HG02981 (cell line): ENCODE results near the gene RBM27.
"Not testable (repeated sequence)": the region's sequence is repeated elsewhere in the genome, so short reads cannot be mapped to it uniquely, and the experiment has no call there.

Experiments
- ATAC-seq: cut with Tn5 transposase; IDR thresholded peaks from one replicate; pipeline ENCODE4 v1.9.1; 2021; ENCODE audit warnings: mild to moderate bottlenecking, moderate library complexity; ENCODE audit not compliant: unreplicated experiment

The RBM27 gene, protein sequence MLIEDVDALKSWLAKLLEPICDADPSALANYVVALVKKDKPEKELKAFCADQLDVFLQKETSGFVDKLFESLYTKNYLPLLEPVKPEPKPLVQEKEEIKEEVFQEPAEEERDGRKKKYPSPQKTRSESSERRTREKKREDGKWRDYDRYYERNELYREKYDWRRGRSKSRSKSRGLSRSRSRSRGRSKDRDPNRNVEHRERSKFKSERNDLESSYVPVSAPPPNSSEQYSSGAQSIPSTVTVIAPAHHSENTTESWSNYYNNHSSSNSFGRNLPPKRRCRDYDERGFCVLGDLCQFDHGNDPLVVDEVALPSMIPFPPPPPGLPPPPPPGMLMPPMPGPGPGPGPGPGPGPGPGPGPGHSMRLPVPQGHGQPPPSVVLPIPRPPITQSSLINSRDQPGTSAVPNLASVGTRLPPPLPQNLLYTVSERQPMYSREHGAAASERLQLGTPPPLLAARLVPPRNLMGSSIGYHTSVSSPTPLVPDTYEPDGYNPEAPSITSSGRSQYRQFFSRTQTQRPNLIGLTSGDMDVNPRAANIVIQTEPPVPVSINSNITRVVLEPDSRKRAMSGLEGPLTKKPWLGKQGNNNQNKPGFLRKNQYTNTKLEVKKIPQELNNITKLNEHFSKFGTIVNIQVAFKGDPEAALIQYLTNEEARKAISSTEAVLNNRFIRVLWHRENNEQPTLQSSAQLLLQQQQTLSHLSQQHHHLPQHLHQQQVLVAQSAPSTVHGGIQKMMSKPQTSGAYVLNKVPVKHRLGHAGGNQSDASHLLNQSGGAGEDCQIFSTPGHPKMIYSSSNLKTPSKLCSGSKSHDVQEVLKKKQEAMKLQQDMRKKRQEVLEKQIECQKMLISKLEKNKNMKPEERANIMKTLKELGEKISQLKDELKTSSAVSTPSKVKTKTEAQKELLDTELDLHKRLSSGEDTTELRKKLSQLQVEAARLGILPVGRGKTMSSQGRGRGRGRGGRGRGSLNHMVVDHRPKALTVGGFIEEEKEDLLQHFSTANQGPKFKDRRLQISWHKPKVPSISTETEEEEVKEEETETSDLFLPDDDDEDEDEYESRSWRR

DNA sequence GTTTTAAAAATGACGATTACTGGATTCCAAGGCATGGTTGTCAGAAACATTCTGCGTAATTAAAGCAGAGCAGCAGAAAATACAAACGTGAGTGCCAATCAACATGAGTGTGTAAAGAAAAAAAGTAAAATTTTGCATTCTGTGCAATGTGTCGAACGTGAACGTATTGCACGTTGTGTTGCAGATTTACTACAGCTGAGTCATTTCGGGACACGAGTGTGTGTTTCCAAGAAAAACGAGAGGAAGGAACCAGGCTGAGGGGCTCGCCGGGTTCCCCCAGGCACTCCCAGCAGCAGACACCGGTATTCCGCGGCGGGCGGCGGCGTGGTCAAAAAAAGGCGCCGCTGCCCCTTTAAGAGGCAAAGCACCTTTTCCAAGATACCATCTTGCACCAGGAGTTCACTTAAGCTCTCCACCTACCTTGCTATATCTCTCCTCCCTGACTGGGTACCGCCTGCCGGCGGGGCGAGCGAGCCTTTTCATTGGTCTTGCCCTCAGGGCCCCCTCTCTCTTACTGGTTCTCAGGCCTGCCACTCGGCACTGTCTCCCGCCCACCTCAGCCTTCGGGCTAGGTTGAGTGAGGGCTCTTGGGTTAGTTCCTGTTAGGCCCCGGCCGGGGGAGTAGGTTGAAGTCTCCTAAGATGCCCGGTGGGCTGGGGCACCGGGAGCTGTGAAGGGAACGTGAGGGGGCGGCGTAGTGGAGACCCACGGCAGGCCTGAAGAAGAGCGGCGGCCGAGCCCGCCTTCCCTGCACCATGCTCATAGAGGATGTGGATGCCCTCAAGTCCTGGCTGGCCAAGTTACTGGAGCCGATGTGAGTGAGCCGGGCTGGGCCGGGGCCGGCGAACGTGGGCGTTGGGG, at the start of gene RBM27:
RBM27 (plus strand) TSS at position 595 of the 861 bp plus-strand sequence; CDS start at position 756, 161 bp downstream.
- ATAC-seq = peak; percentile 100

DNA sequence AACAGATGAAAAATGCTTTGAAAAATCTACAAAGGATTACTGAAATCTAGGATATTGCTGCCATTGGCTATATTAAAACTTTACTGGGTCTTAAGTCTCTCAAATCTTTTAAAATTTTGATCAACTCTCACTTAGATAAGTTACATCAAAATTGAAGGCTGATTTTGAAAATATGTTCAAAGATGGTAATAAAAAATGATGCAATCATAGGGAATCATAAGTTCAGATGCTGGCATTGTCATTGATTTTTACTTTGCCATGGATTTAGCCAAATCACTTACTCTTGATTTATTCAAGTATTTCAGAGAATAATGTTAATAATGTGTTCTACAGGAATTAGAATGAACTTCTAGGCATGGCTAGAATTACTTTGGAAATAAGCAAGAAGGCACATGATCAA, 45.1 kb upstream of the RBM27 start:
- ATAC-seq = no peak

DNA sequence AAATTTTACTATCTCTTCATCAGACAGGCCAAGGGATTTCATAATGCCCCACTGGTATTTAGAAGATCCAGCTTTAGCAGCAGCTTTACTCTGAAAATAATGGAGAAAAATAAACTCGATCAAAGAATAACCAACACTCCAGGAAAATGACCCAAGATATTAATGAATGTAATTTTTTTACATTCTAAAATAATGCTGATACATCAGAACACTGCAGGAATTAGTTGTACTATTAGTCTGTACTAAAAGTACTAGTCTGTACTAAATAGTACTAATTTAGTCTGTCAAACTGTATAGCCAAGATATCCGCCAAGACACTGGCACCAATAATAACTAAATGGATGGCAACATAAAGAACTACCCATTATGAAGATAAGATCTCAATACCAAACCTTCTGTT, 39.0 kb upstream of the RBM27 start:
- ATAC-seq = no peak

DNA sequence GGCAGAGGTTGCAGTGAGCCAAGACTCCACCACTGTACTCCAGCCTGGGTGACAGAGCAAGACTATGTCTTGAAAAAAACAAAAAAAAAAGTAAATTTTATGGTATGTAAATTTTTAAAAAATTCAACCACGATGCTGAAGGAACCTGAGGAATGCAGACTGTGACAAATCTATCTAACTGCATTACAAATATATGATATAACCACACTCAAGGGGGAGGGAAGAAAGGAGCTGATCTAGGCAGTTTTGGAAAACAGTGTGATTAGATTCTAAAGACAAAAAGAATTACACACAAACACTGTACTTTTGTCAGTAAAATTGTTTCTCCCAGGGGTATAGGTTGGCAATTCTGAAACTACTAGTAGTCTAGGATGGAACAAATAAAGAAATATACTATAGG, 37.9 kb upstream of the RBM27 start:
- ATAC-seq = no peak

DNA sequence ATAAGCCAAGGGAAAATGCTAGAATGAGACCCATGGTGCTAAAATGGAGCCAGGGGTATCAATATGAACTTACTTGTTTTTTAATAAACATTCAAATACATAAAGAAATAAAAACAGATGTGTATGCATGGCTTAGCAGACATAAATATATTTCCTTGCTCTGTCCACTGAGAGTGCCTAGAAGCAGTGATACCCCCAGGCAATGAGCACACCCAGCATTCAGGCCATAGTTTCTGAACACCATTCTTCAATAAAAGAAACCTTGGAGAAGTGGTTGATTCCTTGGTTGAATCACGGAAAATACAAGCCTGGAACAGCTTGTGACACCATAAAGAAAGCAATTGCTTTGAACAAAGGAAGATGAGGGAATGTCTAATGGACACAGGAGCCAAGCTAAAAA, 37.5 kb upstream of the RBM27 start:
- no peak for ATAC-seq

DNA sequence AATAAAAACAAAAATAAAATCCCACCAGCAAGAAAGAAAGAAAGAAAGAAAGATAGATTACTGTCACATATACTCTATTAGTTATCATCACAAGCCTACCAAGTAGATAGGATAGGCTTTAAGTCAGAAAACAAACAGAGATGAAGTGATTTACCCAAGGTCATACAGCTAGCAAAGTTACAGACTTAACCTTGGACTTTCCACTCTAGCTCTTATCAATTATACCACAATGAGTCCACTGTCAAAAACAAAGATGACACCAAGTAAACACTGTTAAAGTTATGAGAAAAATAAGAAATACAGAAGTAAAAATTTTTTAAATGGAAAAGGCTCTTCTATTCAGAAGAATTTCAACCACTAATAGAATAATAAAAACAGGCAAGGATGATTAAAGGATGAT, 34.3 kb upstream of the RBM27 start:
- no peak for ATAC-seq

DNA sequence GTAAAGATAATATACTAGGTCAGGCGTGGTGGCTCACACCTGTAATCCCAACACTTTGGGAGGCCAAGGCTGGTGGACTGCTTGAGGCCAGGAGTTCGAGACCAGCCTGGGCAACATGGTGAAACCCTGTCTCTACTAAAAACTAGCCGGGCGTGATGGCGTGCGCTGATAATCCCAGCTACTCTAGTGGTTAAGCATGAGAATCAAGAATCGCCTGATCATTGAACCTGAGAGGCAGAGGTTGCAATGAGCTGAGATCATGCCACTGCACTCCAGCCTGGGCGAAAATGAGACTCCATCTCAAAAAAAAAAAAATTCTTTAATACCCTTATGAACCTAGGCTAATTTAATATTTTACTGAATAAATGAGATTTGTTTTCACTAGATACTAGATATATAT, 30.4 kb upstream of the RBM27 start:
- ATAC-seq = peak; percentile 62

DNA sequence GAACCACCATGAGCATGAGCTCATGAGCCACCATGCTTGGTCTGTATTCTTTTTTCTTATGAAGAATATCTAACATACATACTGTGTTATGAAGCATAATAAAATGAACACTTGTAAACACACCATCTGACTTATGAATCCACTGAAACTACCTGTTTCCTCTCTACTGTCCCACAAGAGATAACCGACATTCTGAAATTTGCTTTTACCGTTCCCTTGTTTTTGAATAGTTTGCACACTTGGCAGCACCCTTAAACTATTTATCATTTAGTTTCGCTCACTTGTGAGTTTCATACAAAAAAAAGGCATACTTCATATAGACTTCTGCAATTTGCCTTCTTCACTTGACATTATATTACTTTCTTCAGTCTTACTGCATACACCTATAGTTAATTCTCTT, 29.8 kb upstream of the RBM27 start:
- peak; percentile 93 for ATAC-seq

DNA sequence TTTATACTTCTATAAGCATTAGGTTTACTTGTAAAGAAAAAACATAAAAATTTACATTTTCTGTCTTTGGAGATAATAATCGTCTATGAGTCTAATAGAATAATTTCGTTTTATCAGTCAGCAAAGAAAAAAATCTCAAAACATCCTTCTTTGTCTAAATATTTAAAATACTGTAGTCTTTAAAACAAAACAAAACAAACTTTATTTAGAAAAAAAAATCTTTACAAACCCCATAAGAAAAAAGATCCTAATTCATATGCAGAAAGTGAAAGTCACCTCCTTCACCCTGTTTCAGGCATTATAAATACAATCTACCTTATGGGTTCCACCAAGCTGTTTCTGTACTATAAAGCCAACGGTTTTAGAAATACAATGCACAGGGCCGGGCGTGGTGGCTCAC, 26.6 kb upstream of the RBM27 start:
- no peak for ATAC-seq

DNA sequence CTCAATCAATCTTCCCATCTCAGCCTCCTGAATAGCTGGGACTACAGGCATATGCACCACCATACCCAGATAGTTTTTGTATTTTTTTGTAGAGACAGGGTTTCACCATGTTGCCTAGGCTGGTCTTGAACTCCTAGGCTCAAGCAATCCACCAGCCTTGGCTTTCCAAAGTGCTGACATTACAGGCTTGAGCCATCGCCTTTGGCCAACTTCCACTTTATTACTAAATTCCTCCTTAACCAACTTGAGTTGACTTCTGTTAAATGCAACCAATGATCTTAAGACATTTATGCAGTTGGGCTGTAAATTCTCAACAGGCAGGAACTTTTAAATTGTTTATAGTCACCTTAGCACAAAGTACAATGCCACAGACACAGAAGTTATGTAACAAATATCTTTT, 23.7 kb upstream of the RBM27 start:
- ATAC-seq = no peak

DNA sequence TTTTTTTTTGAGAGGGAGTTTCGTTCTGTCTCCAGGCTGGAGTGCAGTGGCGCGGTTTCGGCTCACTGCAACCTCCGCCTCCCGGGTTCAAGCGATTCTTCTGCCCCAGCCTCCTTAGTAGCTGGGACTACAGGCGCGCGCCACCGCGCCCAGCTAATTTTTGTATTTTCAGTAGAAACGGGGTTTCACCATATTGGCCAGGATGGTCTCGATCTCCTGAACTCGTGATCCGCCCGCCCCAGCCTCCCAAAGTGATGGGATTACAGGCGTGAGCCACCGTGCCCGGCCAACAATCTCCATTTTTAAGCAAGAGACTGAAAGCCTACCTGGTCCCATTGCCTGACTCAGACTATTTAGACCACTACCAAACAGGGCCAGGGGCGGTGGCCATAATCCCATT, 20.0 kb upstream of the RBM27 start:
- not testable (repeated sequence) for ATAC-seq

DNA sequence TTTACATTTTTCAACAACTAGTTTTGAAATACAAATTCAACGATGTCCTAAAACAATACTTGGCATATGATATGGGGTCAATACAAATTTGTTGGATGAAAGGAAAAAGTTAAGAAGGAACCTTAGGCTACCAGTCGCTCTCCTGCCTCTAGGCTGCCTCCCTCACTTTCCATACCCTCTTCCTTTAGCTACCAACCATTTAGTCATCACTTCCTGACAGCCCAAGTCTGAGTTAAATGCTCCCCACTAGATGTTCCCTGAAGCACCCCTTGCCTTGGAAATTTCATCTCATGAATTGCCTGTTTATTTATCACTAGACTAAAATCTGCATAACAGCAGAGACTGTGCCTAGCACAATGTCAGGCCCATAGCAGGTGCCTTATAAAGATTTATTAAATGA, 18.2 kb upstream of the RBM27 start:
- no peak for ATAC-seq

DNA sequence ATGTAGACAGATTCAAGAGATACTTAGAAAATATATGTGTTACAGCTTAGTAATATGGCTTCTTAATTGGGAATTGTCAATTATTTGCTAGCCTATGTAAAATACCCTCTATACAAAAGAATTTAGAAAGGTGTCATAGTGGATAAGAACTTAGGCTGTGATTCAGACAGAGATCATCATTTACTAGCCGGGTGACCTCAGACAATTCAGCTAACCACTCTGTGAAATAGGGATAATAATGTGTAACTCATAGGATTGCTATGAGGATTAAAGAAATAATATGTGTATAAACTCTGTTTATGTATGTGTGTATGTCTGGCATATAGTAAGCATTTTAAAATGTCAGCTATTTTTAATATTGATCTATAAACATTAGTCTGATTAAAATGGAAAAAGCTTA, 15.0 kb upstream of the RBM27 start:
- no peak for ATAC-seq

DNA sequence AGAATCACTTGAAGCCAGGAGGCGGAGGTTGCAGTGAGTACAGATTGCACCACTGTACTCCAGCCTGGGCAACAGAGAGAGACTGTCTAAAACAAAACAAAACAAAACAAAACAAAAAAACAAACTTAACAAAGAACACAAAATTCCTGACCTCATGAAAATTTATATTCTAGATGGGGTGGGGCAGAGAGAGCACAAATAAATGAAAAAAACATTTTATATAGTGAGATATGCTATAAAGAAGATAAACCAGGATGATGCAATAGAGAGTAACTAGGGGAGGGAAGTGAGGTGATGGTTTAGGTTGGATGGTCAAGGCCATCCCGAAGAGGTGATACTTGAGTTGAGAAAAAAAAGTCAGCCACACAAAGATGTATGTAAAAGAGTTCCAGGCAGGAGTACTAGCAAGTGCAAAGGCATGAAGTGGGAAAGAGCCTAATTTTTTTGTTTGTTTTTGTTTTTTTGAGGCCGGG, 10.8 kb upstream of the RBM27 start:
- ATAC-seq = no peak

DNA sequence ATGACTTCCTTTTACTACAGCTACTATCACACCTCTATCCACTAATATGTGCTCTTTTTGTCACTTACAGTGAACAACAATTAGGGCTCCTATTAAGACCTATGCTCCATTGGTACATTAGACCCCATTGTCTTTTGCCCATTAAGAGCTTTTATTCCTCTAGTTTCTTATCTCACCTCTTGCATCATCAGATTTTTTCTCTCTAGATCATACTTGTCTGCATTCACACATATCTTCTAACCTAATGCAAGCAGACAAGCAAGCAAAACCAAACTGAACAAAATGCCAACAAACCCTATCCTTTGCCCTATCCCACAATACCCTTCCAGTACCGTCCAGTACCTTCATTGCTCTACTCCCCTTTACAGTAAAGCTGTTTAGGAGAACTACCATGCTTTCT, 10.1 kb upstream of the RBM27 start:
- ATAC-seq = no peak

DNA sequence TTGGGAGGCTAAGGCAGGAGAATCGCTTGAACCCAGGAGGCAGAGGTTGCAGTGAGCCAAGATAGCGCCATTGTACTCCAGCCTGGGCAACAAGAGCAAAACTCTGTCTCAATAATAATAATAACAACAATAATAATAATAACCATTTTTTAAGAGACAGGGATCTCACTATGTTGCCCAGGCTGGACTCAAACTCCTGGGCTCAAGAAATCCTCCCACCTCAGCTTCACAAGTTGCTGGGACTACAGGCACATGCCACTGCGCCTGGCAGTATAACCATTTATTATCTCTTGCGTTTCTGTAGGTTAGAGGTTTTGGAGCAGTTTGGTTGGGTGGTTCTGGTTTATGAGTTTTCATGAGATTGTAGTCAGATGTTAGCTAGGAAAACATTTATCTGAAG, 8.4 kb upstream of the RBM27 start:
- not testable (repeated sequence) for ATAC-seq

DNA sequence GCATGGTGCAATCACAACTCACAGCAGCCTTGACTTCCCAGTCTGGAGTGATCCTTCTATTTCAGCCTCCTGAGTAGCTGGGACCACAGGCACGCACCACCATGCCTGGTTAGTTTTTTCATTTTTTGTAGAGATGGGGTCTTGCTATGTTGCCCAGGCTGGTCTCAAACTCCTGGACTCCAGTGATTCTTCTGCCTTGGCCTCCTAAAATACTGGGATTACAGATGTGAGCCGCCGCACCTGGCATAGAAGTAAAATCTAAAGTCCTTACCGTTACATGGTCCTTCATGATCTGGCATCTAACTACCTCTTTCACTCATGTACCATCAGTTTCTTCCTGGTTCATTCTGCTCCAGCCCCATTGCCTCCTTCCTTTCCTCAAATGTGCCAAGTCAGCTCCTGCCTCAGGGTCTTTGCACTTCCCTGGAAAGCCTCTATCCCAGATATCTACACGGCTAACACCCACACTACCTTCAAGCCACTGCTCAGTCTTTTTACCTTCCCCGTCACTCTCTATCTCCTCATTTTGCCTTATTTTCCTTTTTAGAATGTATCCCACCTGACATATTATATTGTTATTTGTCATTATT, 6.9 kb upstream of the RBM27 start:
- no peak for ATAC-seq

DNA sequence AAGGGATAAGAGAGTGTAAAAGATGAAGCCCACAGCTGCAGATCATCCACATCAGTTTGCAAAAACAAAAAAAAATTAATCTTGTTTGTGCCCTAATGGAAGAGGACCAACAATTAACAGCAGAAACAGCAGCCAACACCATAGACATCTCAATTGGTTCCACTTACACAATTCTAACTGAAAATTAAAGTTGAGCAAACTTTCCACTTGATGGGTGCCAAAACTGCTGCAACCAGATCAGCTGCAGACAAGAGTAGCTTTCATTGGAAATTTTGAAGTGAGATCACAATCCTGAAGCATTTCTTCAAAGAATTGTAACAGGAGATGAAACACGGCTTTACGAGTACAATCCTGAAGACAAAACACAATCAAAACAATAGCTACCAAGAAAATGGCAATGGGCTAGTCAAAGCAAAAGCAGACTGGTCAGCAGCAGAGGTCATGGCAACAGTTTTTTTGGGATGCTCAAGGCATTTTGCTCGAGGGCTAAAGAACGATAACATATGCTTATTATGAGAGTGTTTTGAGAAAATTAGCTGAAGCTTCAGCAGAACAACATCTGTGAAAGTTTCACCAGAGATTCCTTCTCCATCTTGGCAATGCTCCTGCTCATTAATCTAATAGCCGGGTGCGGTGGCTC, 4.1 kb upstream of the RBM27 start:
- ATAC-seq = no peak

DNA sequence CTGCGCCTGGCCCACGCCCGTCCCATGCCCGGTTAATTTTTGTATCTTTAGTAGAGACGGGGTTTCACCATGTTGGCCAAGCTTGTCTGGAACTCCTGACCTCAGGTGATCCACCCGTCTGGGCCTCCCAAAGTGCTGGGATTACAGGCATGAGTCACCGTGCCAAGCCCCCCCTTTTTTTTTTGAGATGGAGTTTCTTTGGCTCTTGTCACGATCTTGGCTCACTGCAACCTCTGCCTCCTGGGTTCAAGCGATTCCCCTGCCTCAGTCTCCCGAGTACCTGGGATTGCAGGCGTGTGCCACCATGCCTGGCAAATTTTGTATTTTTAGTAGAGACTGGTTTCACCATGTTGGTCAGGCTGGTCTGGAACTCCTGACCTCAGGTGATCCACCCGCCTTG, 1.6 kb upstream of the RBM27 start:
- ATAC-seq = not testable (repeated sequence)

DNA sequence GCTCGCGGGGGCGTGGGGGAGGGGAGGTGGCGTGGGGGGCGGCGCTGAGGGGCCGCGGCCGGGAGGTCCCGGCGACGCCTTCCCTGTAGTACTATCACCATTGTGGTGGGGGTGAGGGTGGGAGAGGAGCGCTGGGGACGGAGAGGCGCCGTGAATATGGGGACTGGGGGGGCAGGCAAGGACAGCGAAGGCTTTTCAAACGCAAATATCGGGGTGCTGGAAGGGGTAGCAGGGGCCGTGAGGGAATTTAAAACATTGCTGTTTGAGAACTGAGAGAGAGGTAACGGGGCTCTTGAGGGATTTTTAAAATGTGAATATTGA, 427 bp downstream of the RBM27 start:
- ATAC-seq = no peak
